SIG-M5 (cell line): Measurements from ENCODE around the gene ZNRF1.
"Not testable (repeated sequence)": the region's sequence is repeated elsewhere in the genome, so short reads cannot be mapped to it uniquely, and the experiment has no call there.

Source experiments
- DNase-seq: peaks from one replicate; lab custom pipeline; 2025; lab: John Stamatoyannopoulos, UW

The ZNRF1 gene

GRCh38 chr16:75002474-75002873 lies 3.6 kb downstream of the ZNRF1 start:
- no peak for DNase-seq

GRCh38 chr16:75003931-75004330 lies 5.1 kb downstream of the ZNRF1 start:
- DNase-seq = no peak

- no peak for DNase-seq
These were observed 5.6 kb downstream of the ZNRF1 start for GRCh38 chr16:75004460-75004859.

GRCh38 chr16:75005697-75006096 lies 6.9 kb downstream of the ZNRF1 start:
- no peak for DNase-seq

GRCh38 chr16:75007443-75007842 lies 8.6 kb downstream of the ZNRF1 start:
- DNase-seq = no peak

- no peak for DNase-seq
These were observed 11.6 kb downstream of the ZNRF1 start for GRCh38 chr16:75010427-75010826.

GRCh38 chr16:75011634-75012307 lies 12.9 kb downstream of the ZNRF1 start:
- no peak for DNase-seq

GRCh38 chr16:75012380-75013081 lies 13.7 kb downstream of the ZNRF1 start:
- DNase-seq = no peak

GRCh38 chr16:75013123-75013522 lies 14.3 kb downstream of the ZNRF1 start:
- not testable (repeated sequence) for DNase-seq

GRCh38 chr16:75014318-75014717 lies 15.5 kb downstream of the ZNRF1 start:
- DNase-seq = no peak

GRCh38 chr16:75016451-75017081 lies 17.7 kb downstream of the ZNRF1 start:
- not testable (repeated sequence) for DNase-seq

GRCh38 chr16:75017670-75018525 lies 19.1 kb downstream of the ZNRF1 start:
- DNase-seq = no peak

GRCh38 chr16:75019007-75019406 lies 20.2 kb downstream of the ZNRF1 start:
- no peak for DNase-seq

GRCh38 chr16:75019586-75019985 lies 20.8 kb downstream of the ZNRF1 start:
- DNase-seq = no peak

GRCh38 chr16:75021410-75021809 lies 22.6 kb downstream of the ZNRF1 start:
- DNase-seq = no peak

- DNase-seq = no peak
These were observed 23.7 kb downstream of the ZNRF1 start for GRCh38 chr16:75022567-75022966.

GRCh38 chr16:75023009-75023408 lies 24.2 kb downstream of the ZNRF1 start:
- no peak for DNase-seq

- no peak for DNase-seq
These were observed 25.4 kb downstream of the ZNRF1 start for GRCh38 chr16:75024182-75024581.

- no peak for DNase-seq
These were observed 25.8 kb downstream of the ZNRF1 start for GRCh38 chr16:75024594-75024993.

- DNase-seq = no peak
These were observed 26.9 kb downstream of the ZNRF1 start for GRCh38 chr16:75025761-75026160.

- DNase-seq = not testable (repeated sequence)
These were observed 27.5 kb downstream of the ZNRF1 start for GRCh38 chr16:75026239-75026891.

GRCh38 chr16:75026892-75027391 lies 28.1 kb downstream of the ZNRF1 start:
- DNase-seq = no peak
